ENCODE measurements around the gene LY6G6C. TPM values are rescaled to one million over a fixed set of nuclear protein-coding genes. Genes with fewer than 3 reads are reported as not detected.
A peak's percentile ranks its signal among the peaks of the same experiment; 100 is the strongest.

Gene LY6G6C
- total and polyA plus RNA-seq, 2 experiments from 2014 or later = not detected

GRCh38 chr6:31729979-31730630 lies 8.6 kb upstream of the LY6G6C start:
- H4K20me1 ChIP-seq (replicated peaks; ENCODE audit: insufficient read depth) = peaks cover 11% of the 10 kb centered on the region; the same call in 1 of the 2 replicates
- H3K9me3 Mint-ChIP-seq = no peaks in the 10 kb centered on the region; the same call in 2 of the 3 replicates
- peaks cover 29% of the 10 kb centered on the region for H3K36me3 ChIP-seq (ENCODE audit: insufficient read depth)

GRCh38 chr6:31729515-31729978 lies 8.0 kb upstream of the LY6G6C start:
- peak overlapping the region; percentile 95 for H2AFZ ChIP-seq
- no peaks in the 10 kb centered on the region for H3K9me2 ChIP-seq (ENCODE audit: insufficient read depth)
- H3K36me3 ChIP-seq (ENCODE audit: insufficient read depth) = peaks cover 29% of the 10 kb centered on the region
- TF ChIP-seq CREB1 (CRISPR knock-in tag; IDR thresholded peaks at IDR 0.05; ENCODE audit: low read depth) (peak; percentile 12; the same call in 1 of the 2 replicates), ETS1 (IDR thresholded peaks at IDR 0.05) (no peak), CTCF (conservative IDR thresholded peaks at IDR 0.05; ENCODE audit: low read depth in 2 of 2) (peak; percentile 78 to 85; a peak in 3 of 4 replicates)
- H3K4me2 ChIP-seq = peak overlapping the region; percentile 98
- ATAC-seq (peak; percentile 79), DNase-seq (ENCODE audit: low spot score) (peak; percentile 98)
- Mint-ChIP-seq H3K36me3 (ENCODE audit: low read depth) (peaks cover 64% of the 10 kb centered on the region), H3K4me3 (peak overlapping the region; percentile 93), H3K4me1 (peaks cover 30% of the 10 kb centered on the region), H3K27ac (peak overlapping the region; percentile 96), H3K27me3 (ENCODE audit: insufficient read depth, low read depth, poor library complexity) (peaks cover 19% of the 10 kb centered on the region), H3K9me3 (no peaks in the 10 kb centered on the region; the same call in 2 of the 3 replicates)
- H4K20me1 ChIP-seq (replicated peaks; ENCODE audit: insufficient read depth) = peaks cover 11% of the 10 kb centered on the region; the same call in 1 of the 2 replicates
- peaks cover 11% of the 10 kb centered on the region for H3K79me2 ChIP-seq (replicated peaks; ENCODE audit: insufficient read depth)
- peak overlapping the region; percentile 79 for H3K27ac ChIP-seq (ENCODE audit: low read depth)
- H3K4me1 ChIP-seq (ENCODE audit: insufficient read depth) = peaks cover 19% of the 10 kb centered on the region
- peaks cover 8% of the 10 kb centered on the region; the same call in 1 of the 2 replicates for H3K27me3 ChIP-seq (ENCODE audit: insufficient read depth)
- H3F3A ChIP-seq (replicated peaks; ENCODE audit: low read depth) = peaks cover 37% of the 10 kb centered on the region
- peak overlapping the region; percentile 99 for H3K4me3 ChIP-seq

More at GRCh38 chr6:31729979-31730630, 8.6 kb upstream of the LY6G6C start:
- TF ChIP-seq EZH2phosphoT487 (IDR thresholded peaks at IDR 0.05; ENCODE audit: unreplicated experiment) = no peak
- TF ChIP-seq POLR2AphosphoS5 (IDR thresholded peaks at IDR 0.05; ENCODE audit: low read depth) = peak; percentile 71
- TF ChIP-seq CTCF (conservative IDR thresholded peaks at IDR 0.05; ENCODE audit: low read depth in 2 of 2) = peak in 1 of 2 experiments; percentile 20; a peak in 1 of 4 replicates
- H3K79me2 ChIP-seq (replicated peaks; ENCODE audit: insufficient read depth) = peaks cover 17% of the 10 kb centered on the region
- H3F3A ChIP-seq (replicated peaks; ENCODE audit: low read depth) = peaks cover 43% of the 10 kb centered on the region
- Mint-ChIP-seq H3K27ac (peak overlapping the region; percentile 96), H3K27me3 (ENCODE audit: insufficient read depth, low read depth, poor library complexity) (peaks cover 21% of the 10 kb centered on the region), H3K36me3 (ENCODE audit: low read depth) (peaks cover 64% of the 10 kb centered on the region), H3K4me3 (peak overlapping the region; percentile 93), H3K4me1 (peaks cover 30% of the 10 kb centered on the region)
- peak overlapping the region; percentile 98 for H3K4me2 ChIP-seq
- H3K27me3 ChIP-seq (ENCODE audit: insufficient read depth) = peaks cover 8% of the 10 kb centered on the region; the same call in 1 of the 2 replicates
- peaks cover 21% of the 10 kb centered on the region for H3K4me1 ChIP-seq (ENCODE audit: insufficient read depth)
- no peaks in the 10 kb centered on the region for H3K9me2 ChIP-seq (ENCODE audit: insufficient read depth)
- ATAC-seq (peak; percentile 77), DNase-seq (ENCODE audit: low spot score) (peak; percentile 96)
- H3K4me3 ChIP-seq = peak overlapping the region; percentile 99
- H3K27ac ChIP-seq (ENCODE audit: low read depth) = peak overlapping the region; percentile 79
- H2AFZ ChIP-seq = peak overlapping the region; percentile 95
